Kidney tubule cell (primary cell): ENCODE data around the gene ZFHX3.

ENCODE experiments used
- DNase-seq: peaks from one replicate; pipeline ENCODE4 v3.0.0-alpha.2; 2018; ENCODE audit warnings: low spot score

The ZFHX3 gene

GRCh38 chr16:72901000-72901627 is 146.8 kb downstream of the ZFHX3 start:
- no peak for DNase-seq

- DNase-seq: peak; percentile 4
These were observed 149.6 kb downstream of the ZFHX3 start for GRCh38 chr16:72898216-72898825.

DNA sequence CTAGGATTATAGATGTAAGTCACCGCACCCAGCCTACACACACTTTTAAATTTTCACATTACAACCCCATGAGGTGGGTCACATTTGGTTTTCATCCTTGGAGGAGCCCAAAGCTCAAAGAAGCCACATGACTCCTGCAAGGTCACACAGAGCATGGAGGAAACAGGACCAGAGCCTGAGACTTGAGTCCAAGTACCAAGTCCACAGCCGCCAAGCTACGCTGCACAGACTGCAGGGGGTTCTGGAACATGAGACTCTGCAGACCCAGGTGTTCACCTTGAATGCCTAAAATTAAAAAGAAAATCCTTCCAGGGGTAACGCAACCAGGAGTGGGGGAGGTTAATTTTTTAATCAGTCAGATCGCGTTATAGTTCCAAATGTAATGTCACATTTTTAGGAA is 150.2 kb downstream of the ZFHX3 start:
- DNase-seq: no peak

GRCh38 chr16:72896485-72897118 is 151.3 kb downstream of the ZFHX3 start:
- no peak for DNase-seq

GRCh38 chr16:72895951-72896350 is 152.0 kb downstream of the ZFHX3 start:
- DNase-seq: no peak

DNA sequence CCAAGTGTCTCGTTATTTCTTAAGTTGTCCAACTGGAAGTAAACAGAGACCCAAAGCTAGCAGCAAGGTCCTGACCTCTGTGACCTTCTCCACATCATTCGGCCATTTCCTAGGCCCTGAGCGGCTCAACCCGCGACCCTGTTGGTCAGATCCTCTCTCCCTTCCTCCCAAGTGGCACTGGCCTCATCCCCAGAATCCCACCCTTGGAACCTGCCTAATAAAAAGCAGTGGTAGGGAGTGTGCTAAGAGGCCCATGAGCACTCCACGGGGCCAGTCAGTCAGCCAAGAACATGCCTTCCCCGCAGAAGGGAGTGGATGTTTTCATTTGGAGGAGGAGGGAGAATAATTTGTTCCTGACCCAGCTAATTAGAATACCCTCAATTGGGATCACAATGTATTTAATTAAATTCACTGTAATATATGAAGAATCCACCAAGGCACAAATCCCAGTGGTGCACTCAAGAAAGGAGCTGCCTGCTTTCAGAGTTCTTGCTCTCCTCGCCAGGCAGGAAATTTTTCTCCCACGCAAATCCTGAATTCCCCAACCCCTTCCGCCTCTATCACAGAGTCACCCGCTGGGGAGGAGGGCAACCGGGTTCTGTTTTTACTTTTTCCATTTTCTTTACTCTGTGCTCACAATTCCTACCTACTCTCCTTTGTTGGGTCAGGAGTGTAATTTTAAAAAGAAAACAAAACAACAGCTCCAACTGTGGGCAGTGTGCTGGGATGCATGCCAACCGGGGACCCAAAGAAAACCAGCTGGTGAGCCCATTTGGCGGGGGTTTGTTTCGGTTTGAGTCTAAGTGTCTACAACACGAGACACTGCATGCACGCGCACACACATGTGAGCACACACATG is 153.4 kb downstream of the ZFHX3 start:
- peak; percentile 11 for DNase-seq

DNA sequence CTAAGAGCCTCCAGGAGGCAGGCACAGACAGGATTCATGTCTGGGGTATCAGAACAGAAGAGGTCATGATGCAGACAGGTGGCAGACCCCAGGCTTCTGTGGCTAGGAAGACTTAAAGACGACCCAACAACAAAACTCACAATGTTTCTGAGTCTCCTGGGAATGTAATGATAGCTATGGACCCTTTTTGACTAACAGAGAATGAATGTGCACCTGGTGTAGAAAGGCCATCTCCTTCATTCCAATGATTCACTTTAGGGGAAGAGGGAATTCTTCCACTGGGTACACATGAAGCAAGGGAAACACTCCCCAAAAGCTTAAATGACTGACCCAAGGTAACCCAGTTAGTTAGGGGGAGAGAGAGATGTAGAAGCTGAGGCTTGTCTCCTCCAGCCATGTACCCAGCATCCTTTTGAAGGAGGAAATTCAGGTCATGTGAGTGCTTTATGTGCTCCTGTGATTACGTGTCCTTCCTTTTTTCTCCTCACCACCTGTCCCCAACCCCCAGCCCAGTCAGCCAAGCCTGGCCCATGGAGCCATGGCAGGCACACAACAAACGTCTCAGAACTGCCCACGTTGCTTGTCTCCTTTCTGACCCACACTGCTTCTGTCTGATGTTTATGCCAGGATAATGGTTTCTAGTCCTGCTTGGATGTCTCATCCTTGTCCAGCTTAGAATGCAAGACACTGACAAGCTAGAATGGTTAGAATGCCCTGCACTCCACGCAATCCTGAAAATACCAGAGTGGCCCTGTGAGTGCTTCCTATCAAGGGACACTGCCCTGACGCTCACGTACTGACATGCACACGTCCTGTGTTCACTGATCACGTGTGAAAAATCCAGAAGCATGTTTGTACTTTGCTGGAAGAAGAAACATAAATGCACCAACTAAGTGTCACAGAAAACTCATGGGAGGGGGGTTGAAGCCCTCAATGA is 156.4 kb downstream of the ZFHX3 start:
- no peak for DNase-seq

GRCh38 chr16:72890587-72890986 is 157.3 kb downstream of the ZFHX3 start:
- no peak for DNase-seq

DNA sequence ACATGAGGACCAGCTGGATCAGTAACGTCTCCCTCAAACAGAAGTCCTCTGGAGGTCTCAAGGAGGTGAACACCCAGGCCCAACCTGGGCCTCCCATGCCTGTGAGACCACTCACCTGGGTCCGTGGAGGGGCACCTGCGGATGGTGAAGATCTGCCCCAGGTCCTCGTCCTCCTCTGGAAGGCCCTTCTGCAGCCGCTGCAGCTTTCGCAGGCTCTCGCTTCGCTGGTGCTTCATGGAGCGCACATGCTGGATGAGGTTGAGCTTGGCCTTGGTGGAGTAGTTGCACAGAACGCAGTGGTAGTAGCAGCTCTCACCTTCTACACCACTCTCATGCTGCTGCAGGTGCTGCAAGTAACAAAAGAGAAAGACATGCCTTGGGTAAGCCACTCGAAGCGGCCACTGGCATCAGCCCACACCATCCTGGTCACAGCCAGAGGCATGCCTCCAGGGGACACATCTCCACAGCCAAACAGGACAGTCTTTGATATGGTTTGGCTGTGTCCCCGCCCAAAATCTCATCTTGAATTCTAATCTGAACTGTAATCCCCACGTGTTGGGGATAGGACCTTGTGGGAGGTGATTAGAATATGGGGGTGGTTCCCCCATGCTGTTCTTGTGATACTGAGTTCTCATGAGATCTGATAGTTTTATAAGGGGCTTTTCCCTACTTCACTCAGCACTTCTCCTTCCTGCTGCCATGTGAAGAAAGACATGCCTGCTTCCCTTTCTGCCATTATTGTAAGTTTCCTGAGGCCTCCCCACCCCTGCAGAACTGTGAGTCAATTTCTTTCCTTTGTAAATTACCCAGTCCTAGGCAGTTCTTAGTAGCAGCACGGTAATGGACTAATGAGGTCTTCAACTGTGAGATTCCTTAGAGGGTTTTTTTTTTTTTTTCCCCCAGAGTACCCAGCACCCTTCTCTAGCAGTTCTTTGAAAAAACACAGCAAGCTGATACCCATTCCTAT is 158.0 kb downstream of the ZFHX3 start:
- DNase-seq: no peak

GRCh38 chr16:72887537-72887936 is 160.4 kb downstream of the ZFHX3 start:
- no peak for DNase-seq

- DNase-seq: peak; percentile 54
These were observed 161.5 kb downstream of the ZFHX3 start for GRCh38 chr16:72886346-72886974.

GRCh38 chr16:72884573-72884972 is 163.4 kb downstream of the ZFHX3 start:
- no peak for DNase-seq

GRCh38 chr16:72884037-72884436 is 163.9 kb downstream of the ZFHX3 start:
- no peak for DNase-seq

- DNase-seq: no peak
These were observed 168.1 kb downstream of the ZFHX3 start for GRCh38 chr16:72879846-72880245.

DNA sequence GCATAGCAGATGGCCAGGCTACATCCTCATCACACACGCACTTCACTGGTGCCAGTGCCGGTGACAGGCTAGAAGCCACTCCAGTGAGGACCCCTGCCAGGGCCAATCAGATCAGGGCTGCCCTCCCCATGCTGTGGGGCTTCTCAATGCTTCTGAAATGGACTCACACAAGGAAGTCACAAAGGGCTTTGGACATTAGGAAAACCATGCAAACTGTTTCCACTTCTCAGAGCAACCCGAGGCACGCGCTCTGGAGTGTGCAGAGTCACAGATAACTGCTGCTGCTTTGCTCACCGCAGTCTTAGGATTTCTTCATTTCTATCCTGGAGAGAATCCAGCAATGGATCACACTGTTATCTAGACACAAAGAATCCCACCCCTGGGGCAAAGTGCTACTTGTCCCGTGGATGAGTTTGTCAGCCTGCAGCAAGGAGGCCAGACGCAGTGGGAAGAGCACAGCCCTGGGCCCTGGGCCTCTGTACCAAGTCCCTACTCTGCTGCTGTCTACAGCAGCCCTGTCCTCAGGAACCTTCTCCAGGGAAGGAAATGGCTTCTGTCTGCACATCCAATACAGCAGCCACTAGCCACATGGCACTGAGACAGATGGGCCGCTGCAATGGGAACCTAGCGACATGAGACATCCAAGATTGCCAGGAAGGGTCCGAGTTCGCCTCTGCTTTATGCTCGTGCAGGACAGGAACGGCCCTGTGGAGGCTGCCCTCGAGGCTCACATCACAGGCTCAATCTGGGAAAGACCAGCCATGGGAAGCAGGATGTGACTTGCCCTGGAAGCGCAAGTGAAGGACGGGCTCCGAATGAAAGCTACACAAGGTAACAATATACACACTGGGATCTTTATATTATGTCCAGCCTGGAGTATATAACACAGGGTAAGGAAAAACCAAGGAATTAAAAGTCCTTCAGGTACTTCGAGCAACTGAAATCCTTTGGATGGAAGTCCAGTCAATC is 169.3 kb downstream of the ZFHX3 start:
- DNase-seq: no peak

GRCh38 chr16:72877374-72878028 is 170.4 kb downstream of the ZFHX3 start:
- peak; percentile 89 for DNase-seq

DNA sequence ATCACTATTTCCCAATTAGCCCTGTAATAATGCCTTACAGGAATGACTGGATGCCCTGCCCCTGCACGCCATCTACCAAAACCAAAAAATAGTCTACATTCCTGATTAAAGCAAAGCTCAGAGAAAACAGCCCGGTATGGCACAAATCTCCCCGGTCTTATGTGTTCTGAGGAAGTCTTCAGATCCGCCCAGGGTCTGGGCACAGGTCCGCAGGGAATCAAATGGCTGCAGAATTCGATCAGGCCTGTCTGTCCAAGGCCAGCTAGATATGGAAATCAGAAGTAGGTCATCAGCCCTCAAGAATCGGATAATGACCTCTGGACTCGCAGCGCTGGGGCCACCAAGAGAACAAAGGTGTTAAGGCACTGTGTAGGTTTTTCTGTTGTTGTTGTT is 171.0 kb downstream of the ZFHX3 start:
- no peak for DNase-seq

DNA sequence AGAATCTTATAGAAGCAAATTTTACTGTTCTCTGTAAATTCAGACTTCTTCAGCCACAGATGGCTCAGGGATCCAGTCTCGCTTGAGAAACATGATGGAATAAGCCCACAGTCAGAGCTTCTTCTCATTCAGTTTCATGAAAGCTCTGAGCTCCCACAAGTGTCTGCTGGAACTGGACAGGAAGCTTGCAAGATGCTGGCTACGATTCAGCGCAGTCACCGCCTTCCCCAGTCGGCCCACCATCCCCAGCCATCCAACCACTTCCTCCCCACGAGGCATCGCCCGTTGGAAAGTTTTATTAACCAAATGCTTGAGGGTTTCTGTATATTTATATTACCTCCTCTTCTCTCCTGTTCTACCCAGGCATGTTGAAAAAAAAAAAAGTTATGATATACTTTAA is 171.7 kb downstream of the ZFHX3 start:
- DNase-seq: no peak
